H1 (cell line): ENCODE data around the gene TMC3. TPM values are rescaled to one million over a fixed set of nuclear protein-coding genes. Genes with fewer than 3 reads are reported as not detected.

Source experiments
- CTCF ChIA-PET: fragments of 300-600 bp; sonication (Branson Sonifier 250); formaldehyde crosslinking; loops from one replicate; lab custom pipeline; 2021; ENCODE audit not compliant: partially characterized antibody; lab: Charles Lee
- POLR2A ChIA-PET: fragments of 300-600 bp; sonication (Branson Sonifier 250); formaldehyde crosslinking; loops from one replicate; lab custom pipeline; 2021; ENCODE audit warnings: inconsistent platforms; ENCODE audit not compliant: partially characterized antibody; lab: Charles Lee
- DNase-seq, 2 experiments: peaks; one replicate each; pipeline versions ENCODE4 v3.0.0 to v3.0.0-alpha.2; 2010 to 2022; ENCODE audit warnings: low spot score in 2 of 2, low read depth in 1 of 2, mixed read lengths in 1 of 2
- FAIRE-seq: peaks from 2 replicates; lab custom pipeline; 2011; peaks lifted over from hg19 to GRCh38; lab: Jason Lieb, UNC
- H2AFZ ChIP-seq: 2 replicates; pipeline ENCODE4 v1.8.1; 2012; ENCODE audit warnings: low read length, inconsistent platforms
- H2AK5ac ChIP-seq: 2 replicates; pipeline ENCODE4 v1.6.1; 2013; ENCODE audit warnings: low read depth, low read length
- H2BK120ac ChIP-seq: replicated peaks from 2 replicates; pipeline ENCODE3; 2013; ENCODE audit warnings: low read depth, low read length, inconsistent platforms
- H2BK12ac ChIP-seq: 2 replicates; pipeline ENCODE4 v1.6.1; 2013; ENCODE audit warnings: low read depth, low read length
- H2BK15ac ChIP-seq: 2 replicates; pipeline ENCODE4 v1.6.1; 2013; ENCODE audit warnings: low read length
- H2BK20ac ChIP-seq: 2 replicates; pipeline ENCODE4 v1.6.1; 2013; ENCODE audit warnings: low read length
- H2BK5ac ChIP-seq: 2 replicates; pipeline ENCODE4 v1.6.1; 2013; ENCODE audit warnings: low read depth, low read length
- H3K14ac ChIP-seq: 2 replicates; pipeline ENCODE4 v1.6.1; 2013; ENCODE audit warnings: inconsistent platforms; ENCODE audit not compliant: insufficient read length
- H3K18ac ChIP-seq: 2 replicates; pipeline ENCODE4 v1.6.1; 2013; ENCODE audit warnings: low read length; ENCODE audit errors: extremely low read depth
- H3K23ac ChIP-seq: 2 replicates; pipeline ENCODE4 v1.6.1; 2013; ENCODE audit warnings: inconsistent platforms; ENCODE audit not compliant: insufficient read length
- H3K23me2 ChIP-seq: 2 replicates; pipeline ENCODE4 v1.6.1; 2013; ENCODE audit warnings: low read depth, low read length
- H3K27ac ChIP-seq: 2 replicates; pipeline ENCODE4 v1.6.1; 2011; ENCODE audit warnings: low read depth, low read length, inconsistent platforms
- H3K27me3 ChIP-seq, 4 experiments: replicated peaks in 1 of 4; 1 replicate in 1 of 4; 2 replicates in 3 of 4; pipeline versions ENCODE4 v1.6.1 to v1.8.1; 2011 to 2013; ENCODE audit warnings: low read length in 3 of 4, mild to moderate bottlenecking in 3 of 4, inconsistent platforms in 2 of 4, mixed read lengths in 2 of 4, moderate library complexity in 1 of 4; ENCODE audit not compliant: control insufficient read depth in 3 of 4, insufficient read depth in 3 of 4; ENCODE audit errors: extremely low read depth in 1 of 4
- H3K36me3 ChIP-seq, 4 experiments: 2 replicates each; pipeline versions ENCODE4 v1.6.1 to v1.8.1; 2011 to 2013; ENCODE audit warnings: mild to moderate bottlenecking in 4 of 4, low read length in 3 of 4, moderate library complexity in 2 of 4, control low read depth in 1 of 4, inconsistent platforms in 1 of 4; ENCODE audit not compliant: insufficient read depth in 4 of 4, control insufficient read depth in 2 of 4
- H3K4ac ChIP-seq: replicated peaks from 2 replicates; pipeline ENCODE3; 2013; ENCODE audit warnings: low read length, low read depth, mixed read lengths, inconsistent platforms; ENCODE audit not compliant: insufficient read length
- H3K4me1 ChIP-seq, 4 experiments: replicated peaks in 1 of 4; 1 replicate in 1 of 4; 2 replicates in 3 of 4; pipeline versions ENCODE4 v1.6.1 to v1.8.1; 2011 to 2013; ENCODE audit warnings: low read length in 3 of 4, inconsistent platforms in 2 of 4, mixed read lengths in 1 of 4; ENCODE audit not compliant: insufficient read depth in 4 of 4, control insufficient read depth in 3 of 4
- H3K4me2 ChIP-seq, 2 experiments: 2 replicates each; pipeline versions ENCODE4 v1.6.1 to v1.8.1; 2011 to 2013; ENCODE audit warnings: low read depth in 2 of 2, low read length in 2 of 2, control low read depth in 1 of 2, inconsistent platforms in 1 of 2, mild to moderate bottlenecking in 1 of 2; ENCODE audit not compliant: insufficient read depth in 1 of 2
- H3K4me3 ChIP-seq, 4 experiments: fragments of 200-600, 300-600 bp in 1 of 4; sonication (generic), shearing (Covaris generic), sonication (Bioruptor Twin) in 1 of 4; 2 replicates each; pipeline versions ENCODE4 v1.5.1 to v1.8.1; 2011 to 2016; ENCODE audit warnings: low read length in 4 of 4, low read depth in 3 of 4, control low read depth in 2 of 4, inconsistent platforms in 2 of 4, mild to moderate bottlenecking in 2 of 4, mixed read lengths in 1 of 4, moderate library complexity in 1 of 4; ENCODE audit not compliant: insufficient read depth in 2 of 4; ENCODE audit errors: extremely low read depth in 1 of 4
- H3K56ac ChIP-seq: replicated peaks from 2 replicates; pipeline ENCODE3; 2013; ENCODE audit warnings: low read depth, mild to moderate bottlenecking, mixed read lengths, low read length, inconsistent platforms; ENCODE audit not compliant: insufficient read length
- H3K79me1 ChIP-seq: 2 replicates; pipeline ENCODE4 v1.6.1; 2013; ENCODE audit warnings: low read depth, low read length, control low read depth
- H3K79me2 ChIP-seq, 2 experiments: 2 replicates each; pipeline versions ENCODE4 v1.6.1 to v1.8.1; 2012 to 2013; ENCODE audit warnings: low read length in 2 of 2, mild to moderate bottlenecking in 2 of 2, inconsistent platforms in 1 of 2; ENCODE audit not compliant: insufficient read depth in 2 of 2, control insufficient read depth in 1 of 2
- H3K9ac ChIP-seq, 4 experiments: replicated peaks in 1 of 4; 1 replicate in 1 of 4; 2 replicates in 3 of 4; pipeline versions ENCODE4 v1.6.1 to v1.8.1; 2011 to 2013; ENCODE audit warnings: low read depth in 3 of 4, low read length in 3 of 4, control low read depth in 2 of 4, mild to moderate bottlenecking in 2 of 4, moderate library complexity in 2 of 4, inconsistent platforms in 1 of 4; ENCODE audit errors: extremely low read depth in 1 of 4
- H3K9me3 ChIP-seq, 2 experiments: 2 replicates each; pipeline versions ENCODE4 v1.6.1 to v1.8.1; 2012 to 2013; ENCODE audit warnings: mild to moderate bottlenecking in 2 of 2, moderate library complexity in 2 of 2, control low read depth in 1 of 2, inconsistent platforms in 1 of 2, low read depth in 1 of 2, low read length in 1 of 2, mixed read lengths in 1 of 2; ENCODE audit not compliant: insufficient read depth in 2 of 2
- H4K20me1 ChIP-seq, 2 experiments: replicated peaks in 1 of 2; 2 replicates each; pipeline versions ENCODE3 to v1.8.1; 2011 to 2013; ENCODE audit warnings: inconsistent platforms in 2 of 2, low read length in 2 of 2, mild to moderate bottlenecking in 1 of 2; ENCODE audit not compliant: insufficient read depth in 2 of 2, control insufficient read depth in 1 of 2
- H4K5ac ChIP-seq: 2 replicates; pipeline ENCODE4 v1.6.1; 2013; ENCODE audit warnings: low read length, low read depth, mixed read lengths, inconsistent platforms; ENCODE audit not compliant: insufficient read length
- H4K8ac ChIP-seq: 2 replicates; pipeline ENCODE4 v1.8.0; 2013; ENCODE audit warnings: mild to moderate bottlenecking, moderate library complexity, low read length, inconsistent platforms; ENCODE audit not compliant: insufficient read depth; ENCODE audit errors: extremely low read depth
- H4K91ac ChIP-seq: replicated peaks from 2 replicates; pipeline ENCODE3; 2013; ENCODE audit warnings: low read length, mixed read lengths, inconsistent platforms; ENCODE audit not compliant: insufficient read length
- CEBPB ChIP-seq: IDR thresholded peaks from 2 replicates; pipeline ENCODE4 v1.6.1; 2012; ENCODE audit warnings: low read depth, low read length
- EZH2 ChIP-seq: fragments of 200-600 bp; sonication (generic); IDR thresholded peaks from 2 replicates; pipeline ENCODE4 v1.7.1; 2012; ENCODE audit warnings: low read depth, mild to moderate bottlenecking, moderate library complexity, low read length, inconsistent platforms; ENCODE audit not compliant: severe bottlenecking
- GABPA ChIP-seq: IDR thresholded peaks from 2 replicates; pipeline ENCODE4 v1.6.1; 2011; ENCODE audit warnings: mild to moderate bottlenecking, low read length, moderate library complexity, borderline replicate concordance; ENCODE audit not compliant: insufficient read depth
- GTF2F1 ChIP-seq: IDR thresholded peaks from 2 replicates; pipeline ENCODE4 v1.6.1; 2012; ENCODE audit warnings: low read depth, low read length, improper control_type of control experiment, borderline replicate concordance
- HDAC2 ChIP-seq, 2 experiments: fragments of 300-600 bp in 1 of 2; sonication (generic) in 1 of 2; IDR thresholded peaks; 2 replicates each; pipeline ENCODE4 v1.6.1; 2011 to 2012; ENCODE audit warnings: low read depth in 2 of 2, low read length in 2 of 2, mild to moderate bottlenecking in 2 of 2, moderate library complexity in 2 of 2, borderline replicate concordance in 1 of 2, inconsistent platforms in 1 of 2
- HDAC6 ChIP-seq: IDR thresholded peaks from one replicate; pipeline ENCODE4 v1.7.1; 2012; ENCODE audit warnings: low read depth, mild to moderate bottlenecking, inconsistent platforms, low read length, moderate library complexity
- MAX ChIP-seq: IDR thresholded peaks from 2 replicates; pipeline ENCODE4 v1.6.1; 2012; ENCODE audit warnings: inconsistent platforms
- RXRA ChIP-seq: IDR thresholded peaks from 2 replicates; pipeline ENCODE4 v1.6.1; 2011; ENCODE audit warnings: low read depth, mild to moderate bottlenecking, low read length, moderate library complexity; ENCODE audit not compliant: insufficient read depth
- TAF1 ChIP-seq: IDR thresholded peaks from 2 replicates; pipeline ENCODE4 v1.6.1; 2011; ENCODE audit warnings: mild to moderate bottlenecking, low read depth, low read length
- USF2 ChIP-seq: IDR thresholded peaks from 2 replicates; pipeline ENCODE4 v1.6.1; 2011; ENCODE audit warnings: low read length, improper control_type of control experiment
- WGBS, 2 experiments: shearing (Covaris generic) in 1 of 2; methylation state at CpG; one replicate each; pipeline versions ENCODE4 v1.1.6 to v1.1.7; 2013 to 2015; ENCODE audit warnings: low lambda C conversion rate in 2 of 2, mixed read lengths in 2 of 2, inconsistent platforms in 1 of 2, low coverage in 1 of 2, missing lambda C conversion rate in 1 of 2; ENCODE audit not compliant: insufficient replicate concordance in 2 of 2, insufficient coverage in 1 of 2, insufficient read length in 1 of 2; ENCODE audit errors: extremely low coverage in 1 of 2, missing lambda C conversion rate in 1 of 2; 5-methylcytosine and 5-hydroxymethylcytosine counted together
- polyA plus RNA-seq, 7 experiments: library from polyadenylated mRNA; depleted of rRNA in 3 of 7; stranded (reverse) in 5 of 7; unstranded in 2 of 7; fragments of >200 nt in 5 of 7; fragments of 200-250 nt in 2 of 7; gene quantifications; 1 replicate in 5 of 7; 2 replicates in 1 of 7; 4 replicates in 1 of 7; pipeline versions ENCODE4 v1.2.1 to v1.2.3, GENCODE V29; 2011 to 2013; ENCODE audit warnings: missing spikeins in 2 of 7, mixed read lengths in 2 of 7
- total RNA-seq: library from RNA; stranded (reverse); fragmentation: NEBNext Ultra II Directional; extraction: Animal tissue kit (Norgen Biotek cat#: 25700); gene quantifications from 2 replicates; pipeline ENCODE4 v1.2.1, GENCODE V29; 2021

The TMC3 gene
- total and polyA plus RNA-seq, 2 of the 8 experiments (the other 6 are each of a cell fraction or from before 2014, with no cell fraction given): not detected

DNA sequence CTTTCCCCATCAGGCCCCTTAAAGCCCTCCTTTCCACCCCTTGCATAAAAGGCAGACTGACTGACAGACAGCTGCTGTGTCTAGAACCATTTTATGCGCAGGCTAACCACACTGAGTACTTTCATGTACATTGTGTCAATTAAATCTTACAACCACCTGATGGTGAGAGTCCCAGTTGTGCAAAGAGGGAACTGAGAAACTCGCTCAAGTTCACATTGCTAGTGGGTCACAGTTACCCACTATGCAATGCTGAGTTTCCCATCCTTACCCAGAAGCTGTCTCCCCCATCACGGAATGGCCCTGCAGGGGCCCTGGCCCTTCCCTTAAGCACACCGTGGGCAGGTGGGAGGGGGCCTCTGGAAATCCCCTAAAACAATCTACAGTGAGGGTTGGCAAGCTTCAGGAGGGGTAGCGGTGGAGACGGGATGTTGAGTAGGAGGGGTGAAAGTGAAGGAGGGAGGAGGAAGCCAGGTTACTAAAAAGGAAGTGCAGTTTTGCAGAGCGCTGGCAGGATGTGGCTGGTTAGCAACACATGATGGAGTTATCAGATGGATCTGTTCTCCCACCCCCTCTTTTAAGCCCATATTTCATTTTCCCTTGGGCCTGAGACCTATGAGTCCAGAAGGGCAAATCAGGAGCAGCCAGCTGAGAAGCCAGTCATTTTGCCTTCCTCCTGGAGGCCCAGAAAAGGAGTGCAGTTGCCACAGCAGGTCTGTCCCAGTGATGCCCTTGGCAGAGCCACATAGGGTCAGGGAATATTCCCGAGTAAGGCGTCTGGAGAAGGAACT is 80.1 kb downstream of the TMC3 start:
- Histone ChIP-seq H3K79me2 (no peaks in the 10 kb centered on the region), H4K91ac (no peak overlapping the region), H3K9ac (no peak overlapping the region), H3K56ac (no peak overlapping the region), H2AK5ac (no peak overlapping the region), H3K18ac (peak overlapping the region; percentile 71; the same call in 1 of the 2 replicates), H3K14ac (no peak overlapping the region), H2BK20ac (no peak overlapping the region), H3K4me2 (peak overlapping the region in 1 of 2 experiments; percentile 22; a peak in 1 of 4 replicates), H3K4ac (no peak overlapping the region), H2BK12ac (peak overlapping the region; percentile 55; the same call in 1 of the 2 replicates), H4K5ac (no peak overlapping the region), H2BK15ac (no peak overlapping the region; the same call in 1 of the 2 replicates), H3K4me3 (no peak overlapping the region), H3K79me1 (no peaks in the 10 kb centered on the region), H2BK5ac (peak overlapping the region; percentile 35; the same call in 1 of the 2 replicates), H2AFZ (peak overlapping the region; percentile 67), H3K23ac (no peak overlapping the region), H3K27me3 (no peaks in the 10 kb centered on the region; a peak in 1 of 7 replicates), H3K23me2 (no peaks in the 10 kb centered on the region), H4K20me1 (no peaks in the 10 kb centered on the region), H2BK120ac (no peak overlapping the region), H4K8ac (no peak overlapping the region), H3K9me3 (no peaks in the 10 kb centered on the region), H3K4me1 (peaks cover 0 to 7% (median 4%) of the 10 kb centered on the region in 4 experiments; a peak in 4 of 7 replicates), H3K36me3 (no peaks in the 10 kb centered on the region), H3K27ac (no peak overlapping the region)
- ChIA-PET CTCF (interaction anchor here (0.7 to 2.9 kb wide), 12 partner anchors 9 to 888 kb away, joined by 3 to 14 read pairs (median 4); no protein-coding TSS in a partner anchor), POLR2A (interaction anchor here (1.3 kb wide), 1 partner anchor 29 kb away, joined by 4 read pairs; no protein-coding TSS in a partner anchor)
- FAIRE-seq (no peak), DNase-seq (no peak)
- WGBS, 2 experiments: 65% methylated on average over 9 of the region's 9 CpGs; no CpG with 5 or more reads in 1 of the 2 experiments
- TF ChIP-seq RXRA (no peak), CEBPB (no peak), EZH2 (no peak), HDAC6 (no peak), HDAC2 (IDR thresholded peaks at IDR 0.05; ENCODE audit: borderline replicate concordance in 1 of 2, low read depth in 2 of 2, low read length in 2 of 2) (no peak), GTF2F1 (no peak), TAF1 (no peak), GABPA (no peak), USF2 (no peak), MAX (no peak)
